GM10248 (cell line): Measurements from ENCODE around the gene SURF2.

ENCODE experiments used
- CTCF ChIA-PET: fragments of 300-600 bp; sonication (Branson Sonifier 250); formaldehyde crosslinking; extraction: SDS; loops from one replicate; lab custom pipeline; 2021; ENCODE audit warnings: antibody characterized with exemption; lab: Yijun Ruan, JAX
- POLR2A ChIA-PET: fragments of 350-650 bp; sonication (Branson Sonifier 250); formaldehyde crosslinking; extraction: SDS; loops from one replicate; lab custom pipeline; 2020; ENCODE audit warnings: antibody characterized with exemption; lab: Yijun Ruan, JAX
- DNase-seq: peaks from one replicate; pipeline ENCODE4 v3.0.0; 2012; ENCODE audit errors: extremely low spot score
- TF ChIP-seq, protein P1 (sequence below): IDR thresholded peaks from 2 replicates; pipeline ENCODE4 v1.5.1; 2012; ENCODE audit warnings: mild to moderate bottlenecking, low read depth; ENCODE audit errors: extremely low read depth, missing control alignments, control extremely low read depth

The SURF2 gene

DNA sequence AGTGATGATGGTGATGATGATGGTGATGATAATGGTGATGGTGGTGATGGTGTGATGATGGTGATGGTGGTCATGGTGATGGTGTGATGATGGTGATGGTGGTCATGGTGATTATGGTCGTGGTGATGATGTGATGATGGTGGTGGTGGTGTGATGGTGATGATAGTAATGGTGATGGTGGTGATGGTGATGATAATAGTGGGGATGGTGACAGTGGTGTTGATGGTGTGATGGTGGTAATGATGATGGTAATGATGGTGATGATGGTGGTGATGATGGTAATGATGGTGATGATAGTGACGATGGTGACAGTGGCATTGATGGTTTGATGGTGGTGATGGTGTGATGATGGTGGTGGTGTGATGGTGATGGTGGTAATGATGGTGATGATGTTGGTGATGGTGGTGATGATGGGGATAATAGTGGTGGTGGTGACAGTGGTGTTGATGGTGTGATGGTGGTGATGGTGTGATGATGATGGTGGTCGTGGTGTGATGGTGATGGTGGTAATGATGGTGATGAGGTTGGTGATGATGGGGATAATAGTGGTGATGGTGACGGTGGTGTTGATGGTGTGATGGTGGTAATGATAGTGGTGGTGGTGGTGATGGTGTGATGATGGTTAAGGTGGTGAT is 26.3 kb downstream of the SURF2 start:
- ChIA-PET CTCF (no interaction called here), POLR2A (no interaction called here)
- DNase-seq = no peak
- TF ChIP-seq, protein P1, sequence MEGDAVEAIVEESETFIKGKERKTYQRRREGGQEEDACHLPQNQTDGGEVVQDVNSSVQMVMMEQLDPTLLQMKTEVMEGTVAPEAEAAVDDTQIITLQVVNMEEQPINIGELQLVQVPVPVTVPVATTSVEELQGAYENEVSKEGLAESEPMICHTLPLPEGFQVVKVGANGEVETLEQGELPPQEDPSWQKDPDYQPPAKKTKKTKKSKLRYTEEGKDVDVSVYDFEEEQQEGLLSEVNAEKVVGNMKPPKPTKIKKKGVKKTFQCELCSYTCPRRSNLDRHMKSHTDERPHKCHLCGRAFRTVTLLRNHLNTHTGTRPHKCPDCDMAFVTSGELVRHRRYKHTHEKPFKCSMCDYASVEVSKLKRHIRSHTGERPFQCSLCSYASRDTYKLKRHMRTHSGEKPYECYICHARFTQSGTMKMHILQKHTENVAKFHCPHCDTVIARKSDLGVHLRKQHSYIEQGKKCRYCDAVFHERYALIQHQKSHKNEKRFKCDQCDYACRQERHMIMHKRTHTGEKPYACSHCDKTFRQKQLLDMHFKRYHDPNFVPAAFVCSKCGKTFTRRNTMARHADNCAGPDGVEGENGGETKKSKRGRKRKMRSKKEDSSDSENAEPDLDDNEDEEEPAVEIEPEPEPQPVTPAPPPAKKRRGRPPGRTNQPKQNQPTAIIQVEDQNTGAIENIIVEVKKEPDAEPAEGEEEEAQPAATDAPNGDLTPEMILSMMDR = no peak

DNA sequence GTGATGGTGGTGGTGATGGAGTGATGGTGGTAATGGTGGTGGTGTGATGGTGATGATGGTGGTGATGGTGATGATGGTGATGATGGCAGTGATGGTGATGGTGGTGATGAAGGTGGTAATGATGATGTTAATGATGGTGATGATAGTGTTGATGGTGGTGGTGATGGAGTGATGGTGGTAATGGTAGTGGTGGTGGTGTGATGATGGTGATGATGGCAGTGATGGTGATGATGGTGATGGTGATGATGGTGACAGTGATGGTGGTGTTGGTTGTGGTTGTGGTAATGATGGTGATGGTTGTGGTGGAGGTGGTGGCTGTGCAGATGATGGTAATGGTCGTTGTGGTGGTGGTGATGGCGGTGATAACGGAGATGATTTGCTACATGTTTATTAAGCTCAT is 27.1 kb downstream of the SURF2 start:
- POLR2A ChIA-PET = no interaction called here

DNA sequence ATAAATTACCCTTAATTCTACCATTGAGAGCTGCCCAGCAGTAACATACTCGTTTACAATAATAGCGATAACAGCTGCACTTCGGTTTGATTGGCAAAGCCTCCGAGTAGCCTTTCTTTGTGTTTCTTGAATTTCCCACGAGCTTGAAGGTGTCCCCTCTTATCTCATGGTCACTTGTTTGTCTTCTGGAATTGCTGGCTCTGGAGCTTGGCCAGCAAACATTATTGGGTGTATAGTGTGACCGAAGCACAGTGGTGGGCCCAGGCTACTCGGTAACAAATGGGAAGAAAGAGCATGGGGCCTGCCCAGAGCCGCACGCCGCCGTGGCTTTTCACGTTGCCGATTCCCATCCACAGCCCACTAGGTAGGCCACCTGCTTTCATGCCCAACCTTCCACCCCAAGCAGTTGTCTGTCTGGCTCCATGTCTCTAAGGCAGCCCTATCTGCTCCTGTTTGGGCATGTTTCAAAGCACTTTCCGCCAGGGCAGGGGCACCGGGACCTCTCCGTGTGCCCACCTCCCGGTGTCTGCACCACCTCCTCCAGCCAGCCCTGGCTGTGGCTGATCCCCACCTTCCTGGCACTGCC is 28.5 kb downstream of the SURF2 start:
- TF ChIP-seq, protein P1 = no peak
- DNase-seq = no peak
- ChIA-PET POLR2A (no interaction called here), CTCF (no interaction called here)

More for the DNA sequence above, 27.1 kb downstream of the SURF2 start:
- CTCF ChIA-PET = no interaction called here
- TF ChIP-seq, protein P1 = no peak
- DNase-seq = no peak

DNA sequence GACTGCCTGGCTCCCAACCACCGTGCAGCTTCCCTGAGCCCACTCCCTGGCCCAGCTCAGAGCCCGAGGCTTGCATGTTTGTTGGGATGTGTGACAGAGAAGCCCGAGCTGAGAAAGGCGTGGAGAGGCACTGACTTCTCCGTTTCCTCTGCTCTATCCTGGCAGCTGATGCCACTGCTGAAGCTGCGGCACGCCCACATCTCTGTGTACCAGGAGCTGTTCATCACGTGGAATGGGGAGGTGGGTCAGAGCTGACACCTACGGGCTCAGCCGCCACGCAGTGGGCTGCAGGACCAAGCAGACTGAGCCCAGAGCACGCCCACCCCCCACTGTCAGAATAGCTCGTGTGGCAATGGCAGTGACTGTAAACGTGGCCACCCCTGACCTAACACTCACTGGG is 29.1 kb downstream of the SURF2 start:
- no peak for DNase-seq
- CTCF ChIA-PET = no interaction called here
- TF ChIP-seq, protein P1 = no peak
- POLR2A ChIA-PET = no interaction called here

DNA sequence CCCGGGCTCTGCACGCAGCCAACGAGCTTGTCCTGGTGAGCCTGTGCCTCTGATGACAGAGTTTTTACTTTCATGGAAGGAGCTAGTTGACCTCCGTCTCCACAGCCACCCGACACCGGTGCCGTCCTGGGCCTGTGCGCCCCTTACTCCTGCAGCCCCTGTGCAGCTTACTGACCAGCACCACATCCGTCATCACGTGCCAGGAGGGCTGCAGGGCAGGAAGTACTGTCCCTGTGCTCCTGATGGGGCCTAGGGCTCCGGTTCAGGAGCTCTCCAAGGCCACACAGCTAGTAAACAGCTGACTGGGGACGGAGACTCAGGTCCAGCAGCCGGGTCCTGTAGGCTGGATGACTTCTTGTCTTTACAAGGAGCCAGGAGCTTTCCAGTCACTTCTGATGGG is 30.0 kb downstream of the SURF2 start:
- TF ChIP-seq, protein P1 = no peak
- no peak for DNase-seq
- CTCF ChIA-PET = no interaction called here
- POLR2A ChIA-PET = no interaction called here

DNA sequence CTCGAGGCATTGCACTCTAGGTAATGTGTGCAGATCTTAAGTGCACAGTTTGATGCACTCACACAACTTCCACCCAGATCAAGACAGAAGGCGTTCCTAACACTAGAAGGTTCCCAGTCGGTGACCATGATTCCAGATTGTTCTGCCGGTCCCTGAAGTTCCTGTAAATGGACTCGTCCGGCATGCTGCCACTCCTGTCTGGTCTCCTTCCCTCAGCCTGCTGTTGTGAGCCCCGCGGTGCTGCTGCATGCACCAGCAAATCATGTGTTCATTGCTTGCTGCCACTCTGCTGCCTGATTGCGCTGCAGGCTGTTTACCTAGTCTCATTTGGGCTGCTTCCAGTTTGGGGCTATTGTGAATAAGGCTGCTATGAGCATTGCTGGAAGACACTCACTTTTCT is 31.3 kb downstream of the SURF2 start:
- DNase-seq = no peak
- ChIA-PET POLR2A (no interaction called here), CTCF (interaction anchor here (2.2 kb wide), 1 partner anchor 9 kb away, joined by 6 read pairs; no protein-coding TSS in a partner anchor)
- TF ChIP-seq, protein P1 = no peak
